ENCODE measurements around the gene CGNL1. TPM values are rescaled to one million over a fixed set of nuclear protein-coding genes. Genes with fewer than 3 reads are reported as not detected.

Gene CGNL1
- total RNA-seq, 1 donor from 2014 or later, result 2.8 TPM

GRCh38 chr15:57470543-57470942 lies 94.2 kb downstream of the CGNL1 start:
- DNase-seq (ENCODE audit: low read depth), result no peak
- no peak for TF ChIP-seq CTCF (IDR thresholded peaks at IDR 0.05; ENCODE audit: insufficient read depth, low read length, poor library complexity, severe bottlenecking)
- no peaks in the 10 kb centered on the region for H3K27me3 ChIP-seq (ENCODE audit: control insufficient read depth, insufficient read depth, low read length)
- H3K36me3 ChIP-seq (ENCODE audit: control insufficient read depth, insufficient read depth, low read length), result peaks cover 2% of the 10 kb centered on the region
- H3K4me3 ChIP-seq (ENCODE audit: low read depth, low read length), result no peak overlapping the region

GRCh38 chr15:57472861-57473260 lies 96.6 kb downstream of the CGNL1 start:
- no peaks in the 10 kb centered on the region for H3K27me3 ChIP-seq (ENCODE audit: control insufficient read depth, insufficient read depth, low read length)
- H3K4me3 ChIP-seq (ENCODE audit: low read depth, low read length), result no peak overlapping the region
- peaks cover 2% of the 10 kb centered on the region for H3K36me3 ChIP-seq (ENCODE audit: control insufficient read depth, insufficient read depth, low read length)
- no peak for DNase-seq (ENCODE audit: low read depth)
- TF ChIP-seq CTCF (IDR thresholded peaks at IDR 0.05; ENCODE audit: insufficient read depth, low read length, poor library complexity, severe bottlenecking), result no peak

- Histone ChIP-seq H3K27me3 (ENCODE audit: control insufficient read depth, insufficient read depth, low read length) (no peaks in the 10 kb centered on the region), H3K4me3 (ENCODE audit: low read depth, low read length) (no peak overlapping the region), H3K36me3 (ENCODE audit: control insufficient read depth, insufficient read depth, low read length) (no peaks in the 10 kb centered on the region)
- TF ChIP-seq CTCF (IDR thresholded peaks at IDR 0.05; ENCODE audit: insufficient read depth, low read length, poor library complexity, severe bottlenecking), result no peak
- DNase-seq (ENCODE audit: low read depth), result peak; percentile 69
Measured at GRCh38 chr15:57476533-57476975, 100.2 kb downstream of the CGNL1 start.

GRCh38 chr15:57477736-57478522 lies 101.6 kb downstream of the CGNL1 start:
- Histone ChIP-seq H3K36me3 (ENCODE audit: control insufficient read depth, insufficient read depth, low read length) (no peaks in the 10 kb centered on the region), H3K4me3 (ENCODE audit: low read depth, low read length) (no peak overlapping the region), H3K27me3 (ENCODE audit: control insufficient read depth, insufficient read depth, low read length) (no peaks in the 10 kb centered on the region)
- DNase-seq (ENCODE audit: low read depth), result peak; percentile 69
- no peak for TF ChIP-seq CTCF (IDR thresholded peaks at IDR 0.05; ENCODE audit: insufficient read depth, low read length, poor library complexity, severe bottlenecking)

GRCh38 chr15:57479005-57479404 lies 102.7 kb downstream of the CGNL1 start:
- DNase-seq (ENCODE audit: low read depth), result no peak
- Histone ChIP-seq H3K4me3 (ENCODE audit: low read depth, low read length) (no peak overlapping the region), H3K27me3 (ENCODE audit: control insufficient read depth, insufficient read depth, low read length) (no peaks in the 10 kb centered on the region), H3K36me3 (ENCODE audit: control insufficient read depth, insufficient read depth, low read length) (no peaks in the 10 kb centered on the region)
- TF ChIP-seq CTCF (IDR thresholded peaks at IDR 0.05; ENCODE audit: insufficient read depth, low read length, poor library complexity, severe bottlenecking), result no peak

Data from kidney epithelial cell (primary cell).